A673 (cell line): Measurements from ENCODE around the gene CAMK4.

Experiments
- EZH2 ChIP-seq: fragments of 200-600 bp; sonication (generic); IDR thresholded peaks from 2 replicates; pipeline ENCODE4 v1.6.1; 2017; ENCODE audit warnings: borderline replicate concordance, low read depth, mild to moderate bottlenecking, mixed read lengths, antibody characterized with exemption, low read length; ENCODE audit not compliant: poor library complexity, severe bottlenecking
- TF ChIP-seq, protein P1 (sequence below): fragments of 300-800, 200-600 bp; sonication (generic); conservative IDR thresholded peaks from 2 replicates; pipeline ENCODE4 v1.5.1; 2017; ENCODE audit warnings: low read depth, mild to moderate bottlenecking, antibody characterized with exemption, low read length, moderate library complexity, mixed read lengths

DNA sequence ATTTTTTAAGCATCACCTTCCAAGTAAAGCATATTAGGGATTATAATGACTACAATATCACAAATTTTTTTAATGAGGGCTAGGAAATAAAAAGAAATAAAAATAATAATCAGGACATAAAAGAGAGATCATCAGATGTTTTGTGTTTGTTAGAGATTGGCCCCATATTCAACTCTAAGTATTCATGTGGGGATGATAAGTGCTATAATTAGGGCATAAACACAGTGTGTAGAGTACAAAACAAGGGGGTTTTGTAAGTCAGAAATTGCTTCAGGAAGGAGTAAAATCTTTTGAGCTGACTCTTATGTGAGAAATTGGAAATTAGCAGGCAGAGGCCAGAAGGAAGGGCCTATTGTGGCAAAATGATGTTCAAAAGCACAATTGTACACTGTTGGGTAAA lies 160.9 kb downstream of the CAMK4 start:
- no peak for TF ChIP-seq EZH2
- TF ChIP-seq, protein P1, sequence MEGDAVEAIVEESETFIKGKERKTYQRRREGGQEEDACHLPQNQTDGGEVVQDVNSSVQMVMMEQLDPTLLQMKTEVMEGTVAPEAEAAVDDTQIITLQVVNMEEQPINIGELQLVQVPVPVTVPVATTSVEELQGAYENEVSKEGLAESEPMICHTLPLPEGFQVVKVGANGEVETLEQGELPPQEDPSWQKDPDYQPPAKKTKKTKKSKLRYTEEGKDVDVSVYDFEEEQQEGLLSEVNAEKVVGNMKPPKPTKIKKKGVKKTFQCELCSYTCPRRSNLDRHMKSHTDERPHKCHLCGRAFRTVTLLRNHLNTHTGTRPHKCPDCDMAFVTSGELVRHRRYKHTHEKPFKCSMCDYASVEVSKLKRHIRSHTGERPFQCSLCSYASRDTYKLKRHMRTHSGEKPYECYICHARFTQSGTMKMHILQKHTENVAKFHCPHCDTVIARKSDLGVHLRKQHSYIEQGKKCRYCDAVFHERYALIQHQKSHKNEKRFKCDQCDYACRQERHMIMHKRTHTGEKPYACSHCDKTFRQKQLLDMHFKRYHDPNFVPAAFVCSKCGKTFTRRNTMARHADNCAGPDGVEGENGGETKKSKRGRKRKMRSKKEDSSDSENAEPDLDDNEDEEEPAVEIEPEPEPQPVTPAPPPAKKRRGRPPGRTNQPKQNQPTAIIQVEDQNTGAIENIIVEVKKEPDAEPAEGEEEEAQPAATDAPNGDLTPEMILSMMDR, result no peak
